HepG2 (cell line): ENCODE results near the gene DSG2. TPM values are rescaled to one million over a fixed set of nuclear protein-coding genes. Genes with fewer than 3 reads are reported as not detected.
A peak's percentile ranks its signal among the peaks of the same experiment; 100 is the strongest.

Experiments used
- AFF4 ChIP-seq: sonication (generic); formaldehyde crosslinking; IDR thresholded peaks from 2 replicates; pipeline ENCODE4 v1.4.0; 2020; ENCODE audit warnings: missing genetic modification reagents
- ARHGAP35 ChIP-seq: sonication (generic); formaldehyde crosslinking; IDR thresholded peaks from 2 replicates; pipeline ENCODE4 v1.9.0; 2022; ENCODE audit warnings: mild to moderate bottlenecking, inconsistent platforms, moderate library complexity, missing genetic modification reagents, borderline replicate concordance
- ARNT ChIP-seq: fragments of 450-650 bp; IDR thresholded peaks from 2 replicates; pipeline ENCODE4 v1.6.1; 2017
- ATF5 ChIP-seq: sonication (generic); formaldehyde crosslinking; IDR thresholded peaks from 2 replicates; pipeline ENCODE4 v1.4.0; 2020; ENCODE audit warnings: mild to moderate bottlenecking, low read depth, missing genetic modification reagents
- RBFOX2 ChIP-seq: fragments of 200-400 bp; formaldehyde crosslinking; IDR thresholded peaks from 2 replicates; pipeline ENCODE4 v1.6.1; 2017; ENCODE audit warnings: low read depth, mild to moderate bottlenecking, low read length
- RERE ChIP-seq: IDR thresholded peaks from 2 replicates; pipeline ENCODE4 v1.6.1; 2016; ENCODE audit warnings: low read depth, missing genetic modification reagents, missing compliant biosample characterization
- REST ChIP-seq, 2 experiments: IDR thresholded peaks; 2 replicates each; pipeline ENCODE4 v1.6.1; 2011 to 2012; ENCODE audit warnings: low read length in 2 of 2, borderline replicate concordance in 1 of 2, low read depth in 1 of 2, mild to moderate bottlenecking in 1 of 2, moderate library complexity in 1 of 2
- SMAD3 ChIP-seq: sonication (generic); formaldehyde crosslinking; IDR thresholded peaks from 2 replicates; pipeline ENCODE4 v1.4.0; 2020; ENCODE audit warnings: missing genetic modification reagents
- SP1 ChIP-seq, 2 experiments: fragments of 450-650 bp in 1 of 2; sonication (generic) in 1 of 2; formaldehyde crosslinking in 1 of 2; IDR thresholded peaks; 2 replicates each; pipeline versions ENCODE4 v1.4.0 to v1.6.1; 2016 to 2020; ENCODE audit warnings: missing genetic modification reagents in 1 of 2
- SP2 ChIP-seq: sonication (generic); formaldehyde crosslinking; IDR thresholded peaks from 2 replicates; pipeline ENCODE4 v1.5.1; 2020; ENCODE audit warnings: mild to moderate bottlenecking, missing genetic modification reagents
- YY1 ChIP-seq: IDR thresholded peaks from 2 replicates; pipeline ENCODE4 v1.6.1; 2011; ENCODE audit warnings: low read length, low read depth, moderate library complexity, mild to moderate bottlenecking; ENCODE audit not compliant: insufficient read depth, insufficient replicate concordance
- ZC3H4 ChIP-seq: sonication (generic); formaldehyde crosslinking; IDR thresholded peaks from 2 replicates; pipeline ENCODE4 v1.4.0; 2020; ENCODE audit warnings: missing genetic modification reagents, borderline replicate concordance
- ZFP41 ChIP-seq: sonication (generic); formaldehyde crosslinking; IDR thresholded peaks from 2 replicates; pipeline ENCODE4 v1.4.0; 2020; ENCODE audit warnings: mild to moderate bottlenecking, missing genetic modification reagents, borderline replicate concordance
- ZNF296 ChIP-seq: sonication (generic); formaldehyde crosslinking; conservative IDR thresholded peaks from 2 replicates; pipeline ENCODE4 v1.5.0; 2020; ENCODE audit warnings: mild to moderate bottlenecking, missing genetic modification reagents
- ZNF383 ChIP-seq: sonication (generic); formaldehyde crosslinking; IDR thresholded peaks from 2 replicates; pipeline ENCODE4 v1.4.0; 2020; ENCODE audit warnings: missing genetic modification reagents, mild to moderate bottlenecking, borderline replicate concordance
- polyA plus RNA-seq, 8 experiments: library from polyadenylated mRNA; depleted of rRNA in 3 of 8; stranded (reverse) in 7 of 8; unstranded in 1 of 8; fragments of >200 nt; fragmentation: Illumina TruSeq in 4 of 8; extraction: Trizol in 4 of 8; gene quantifications; 2 replicates each; pipeline versions ENCODE4 v1.2.1 to v1.2.3, GENCODE V29; 2011 to 2016; ENCODE audit warnings: low read depth in 4 of 8, missing spikeins in 1 of 8, mixed read lengths in 1 of 8; ENCODE audit not compliant: insufficient read depth in 1 of 8
- total RNA-seq, 5 experiments: library from RNA; depleted of rRNA; stranded (reverse); fragments of >200 nt; fragmentation: Illumina TruSeq; extraction: Trizol; gene quantifications; 2 replicates each; pipeline ENCODE4 v1.2.3, GENCODE V29; 2016; ENCODE audit warnings: low read depth in 1 of 5

The DSG2 gene
- total and polyA plus RNA-seq, 2 of the 13 experiments (the other 11 are each of a cell fraction or from before 2014, with no cell fraction given): 23.3 to 66.7 TPM

- TF ChIP-seq RERE (peak; percentile 98), ARNT (no peak), SP1 (IDR thresholded peaks at IDR 0.05) (no peak), SP1 (CRISPR knock-in tag; IDR thresholded peaks at IDR 0.05) (no peak), SP2 (CRISPR knock-in tag) (no peak), YY1 (no peak), ZFP41 (CRISPR knock-in tag) (no peak), ZNF383 (no peak), ZNF296 (CRISPR knock-in tag) (no peak), REST (IDR thresholded peaks at IDR 0.05; ENCODE audit: borderline replicate concordance in 1 of 2, low read depth in 1 of 2, low read length in 2 of 2) (0 out of 4 replicates have a peak, but pooled peaks of 1 of the 2 experiments have one; percentile 15), SMAD3 (CRISPR knock-in tag) (peak; percentile 88; the same call in 1 of the 2 replicates), ZC3H4 (CRISPR knock-in tag) (no peak), ARHGAP35 (CRISPR knock-in tag) (no peak), AFF4 (CRISPR knock-in tag) (no peak), ATF5 (CRISPR knock-in tag) (no peak), RBFOX2 (no peak)
Measured at GRCh38 chr18:31512203-31512764, 14.3 kb downstream of the DSG2 start (continued).
